Measurements from ENCODE around the gene TEX48.

TEX48 gene

GRCh38 chr9:114722081-114722621 is 40.2 kb upstream of the TEX48 start:
- H3K27ac ChIP-seq = no peak overlapping the region
- TF ChIP-seq, protein P1, sequence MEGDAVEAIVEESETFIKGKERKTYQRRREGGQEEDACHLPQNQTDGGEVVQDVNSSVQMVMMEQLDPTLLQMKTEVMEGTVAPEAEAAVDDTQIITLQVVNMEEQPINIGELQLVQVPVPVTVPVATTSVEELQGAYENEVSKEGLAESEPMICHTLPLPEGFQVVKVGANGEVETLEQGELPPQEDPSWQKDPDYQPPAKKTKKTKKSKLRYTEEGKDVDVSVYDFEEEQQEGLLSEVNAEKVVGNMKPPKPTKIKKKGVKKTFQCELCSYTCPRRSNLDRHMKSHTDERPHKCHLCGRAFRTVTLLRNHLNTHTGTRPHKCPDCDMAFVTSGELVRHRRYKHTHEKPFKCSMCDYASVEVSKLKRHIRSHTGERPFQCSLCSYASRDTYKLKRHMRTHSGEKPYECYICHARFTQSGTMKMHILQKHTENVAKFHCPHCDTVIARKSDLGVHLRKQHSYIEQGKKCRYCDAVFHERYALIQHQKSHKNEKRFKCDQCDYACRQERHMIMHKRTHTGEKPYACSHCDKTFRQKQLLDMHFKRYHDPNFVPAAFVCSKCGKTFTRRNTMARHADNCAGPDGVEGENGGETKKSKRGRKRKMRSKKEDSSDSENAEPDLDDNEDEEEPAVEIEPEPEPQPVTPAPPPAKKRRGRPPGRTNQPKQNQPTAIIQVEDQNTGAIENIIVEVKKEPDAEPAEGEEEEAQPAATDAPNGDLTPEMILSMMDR (conservative IDR thresholded peaks at IDR 0.05) = no peak
- no peak for TF ChIP-seq ZFX (IDR thresholded peaks at IDR 0.05)

- H3K27ac ChIP-seq = no peak overlapping the region
- TF ChIP-seq ZFX (IDR thresholded peaks at IDR 0.05) = no peak
- TF ChIP-seq, protein P1 (conservative IDR thresholded peaks at IDR 0.05) = no peak
Observed at GRCh38 chr9:114721491-114722079, 39.6 kb upstream of the TEX48 start.

DNA sequence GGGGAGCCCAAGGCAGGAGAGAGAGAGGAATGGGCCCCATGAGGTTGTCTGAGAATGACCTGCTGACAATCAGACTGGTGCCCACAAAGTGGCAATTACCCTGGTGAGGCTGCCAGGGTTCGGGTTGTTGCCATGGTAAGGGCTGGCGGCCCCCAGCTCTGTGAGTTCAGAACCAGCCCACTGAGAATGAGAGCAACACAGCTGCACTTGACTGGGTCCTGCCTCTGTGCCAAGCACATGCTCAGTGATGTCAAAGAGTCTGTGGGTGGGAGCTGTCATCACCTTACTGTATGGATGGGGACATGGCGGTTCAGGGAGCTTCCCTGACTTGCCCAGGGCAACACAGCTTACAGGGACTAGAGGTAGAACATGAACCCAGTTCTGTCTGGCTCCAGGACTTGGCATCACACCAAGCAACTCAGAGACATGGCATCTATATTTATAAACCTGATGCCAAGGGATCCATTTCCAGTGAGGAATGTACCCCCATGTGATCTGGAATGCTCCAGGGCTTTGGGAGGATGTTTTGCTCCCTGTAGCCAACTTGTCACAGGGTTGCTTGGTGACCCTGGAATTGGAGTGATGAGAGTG is 38.2 kb upstream of the TEX48 start:
- TF ChIP-seq, protein P1 (conservative IDR thresholded peaks at IDR 0.05) = no peak
- TF ChIP-seq ZFX (IDR thresholded peaks at IDR 0.05) = no peak
- no peak overlapping the region for H3K27ac ChIP-seq

DNA sequence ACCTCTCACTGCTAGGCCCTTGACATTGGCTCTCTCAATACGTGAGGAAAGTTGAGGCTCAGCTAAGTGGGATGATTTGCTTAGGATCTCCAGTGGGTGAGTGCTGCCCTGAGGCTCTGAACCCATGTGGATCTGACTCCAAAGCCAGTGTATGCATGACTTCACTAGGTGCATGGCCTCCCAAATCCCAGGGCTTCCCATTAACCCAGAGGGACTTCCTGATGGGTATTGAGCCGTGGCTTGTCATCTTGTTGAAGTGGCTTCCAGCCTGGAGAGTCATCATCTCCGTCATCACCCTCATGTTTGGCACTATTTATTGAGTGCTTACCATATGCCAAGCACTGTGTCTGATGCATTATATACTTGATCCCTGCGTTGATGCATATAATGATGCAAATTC is 37.3 kb upstream of the TEX48 start:
- H3K27ac ChIP-seq = no peak overlapping the region
- TF ChIP-seq, protein P1 (conservative IDR thresholded peaks at IDR 0.05) = no peak
- TF ChIP-seq ZFX (IDR thresholded peaks at IDR 0.05) = no peak

GRCh38 chr9:114718801-114719221 is 36.8 kb upstream of the TEX48 start:
- H3K27ac ChIP-seq = no peak overlapping the region
- TF ChIP-seq, protein P1 (conservative IDR thresholded peaks at IDR 0.05) = no peak
- TF ChIP-seq ZFX (IDR thresholded peaks at IDR 0.05) = no peak

GRCh38 chr9:114717908-114718486 is 36.0 kb upstream of the TEX48 start:
- no peak overlapping the region for H3K27ac ChIP-seq
- no peak for TF ChIP-seq ZFX (IDR thresholded peaks at IDR 0.05)
- TF ChIP-seq, protein P1 (conservative IDR thresholded peaks at IDR 0.05) = no peak

GRCh38 chr9:114709636-114710035 is 27.6 kb upstream of the TEX48 start:
- TF ChIP-seq, protein P1 (conservative IDR thresholded peaks at IDR 0.05) = no peak
- TF ChIP-seq ZFX (IDR thresholded peaks at IDR 0.05) = no peak

More at GRCh38 chr9:114709636-114710035, 27.6 kb upstream of the TEX48 start:
- no peak overlapping the region for H3K27ac ChIP-seq
